Right lobe of liver (tissue), 4 donors: ENCODE data around the gene CALHM5.

ENCODE experiments used
- CTCF ChIP-seq, 4 donors: fragments of 200-600 bp in 3 of 4; fragments of 450-650 bp in 1 of 4; IDR thresholded peaks; one replicate each; pipeline versions ENCODE4 v1.5.1 to v1.8.0; 2016 to 2022; ENCODE audit warnings: antibody characterized with exemption in 4 of 4, mild to moderate bottlenecking in 2 of 4
- POLR2A ChIP-seq: fragments of 450-650 bp; IDR thresholded peaks from one replicate; pipeline ENCODE4 v1.6.1; 2017; ENCODE audit warnings: antibody characterized with exemption, mild to moderate bottlenecking
- donor health status: DM: no; HTN: no; CAD: no.
- donor health status: DM: no; HTN: no; CAD: no.
- donor health status: DM: no; HTN: yes; CAD: no.

DNA sequence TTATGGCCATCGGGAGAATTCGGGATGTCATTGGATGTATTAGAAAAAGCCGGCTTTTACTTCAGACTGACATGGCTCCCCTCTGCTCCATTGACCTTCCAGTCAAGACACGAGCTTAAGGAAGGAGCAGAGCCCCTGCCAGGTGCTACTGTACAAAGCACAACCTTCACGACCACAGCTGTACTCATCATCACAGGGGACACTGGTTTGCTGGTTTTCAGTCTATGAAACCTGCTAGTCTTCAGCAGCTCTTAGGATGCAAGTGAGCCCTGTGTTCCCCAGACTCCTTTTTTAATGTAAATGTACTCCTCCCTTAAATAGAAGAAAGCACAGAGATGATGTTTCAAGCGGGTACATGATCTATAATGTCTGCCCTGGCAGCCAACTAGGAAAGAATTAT, 35.9 kb downstream of the CALHM5 start:
- no peak for TF ChIP-seq CTCF (IDR thresholded peaks at IDR 0.05)
- no peak for TF ChIP-seq POLR2A
